Measurements from ENCODE around the gene TBCE. TPM values are rescaled to one million over a fixed set of nuclear protein-coding genes. Genes with fewer than 3 reads are reported as not detected.

Gene TBCE
- total and polyA plus RNA-seq, 4 donors: 9.5 to 19.7 (median 14.1) TPM

DNA sequence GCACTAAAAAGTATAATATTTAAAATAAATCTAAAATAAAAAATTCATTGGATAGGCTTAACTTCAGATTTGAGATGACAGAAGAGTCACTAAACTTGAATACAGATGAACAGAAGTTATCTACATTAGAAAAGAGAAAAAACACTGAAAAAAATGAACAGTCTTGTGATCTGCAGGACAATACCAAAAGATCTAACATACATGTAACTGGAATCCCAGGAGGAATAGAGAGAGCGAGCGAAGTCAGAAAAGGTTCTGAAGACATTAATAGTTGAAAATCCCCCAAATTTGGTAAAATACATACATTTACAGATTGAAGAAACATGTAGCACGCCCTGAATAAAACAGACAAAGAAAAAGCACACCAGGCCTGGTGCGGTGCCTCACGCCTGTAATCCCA, 115.9 kb downstream of the TBCE start:
- Histone ChIP-seq H3K4me1 (ENCODE audit: control insufficient read depth in 4 of 4, insufficient read depth in 4 of 4, low read length in 3 of 4) (no peaks in the 10 kb centered on the region), H3K27me3 (ENCODE audit: control insufficient read depth in 4 of 4, insufficient read depth in 4 of 4, low read length in 3 of 4) (no peaks in the 10 kb centered on the region), H3K9ac (ENCODE audit: low read depth in 1 of 2, low read length in 2 of 2) (no peak overlapping the region), H3K4me3 (ENCODE audit: low read depth in 1 of 3, low read length in 3 of 3) (no peak overlapping the region), H3K36me3 (ENCODE audit: control insufficient read depth in 4 of 4, insufficient read depth in 3 of 4, low read depth in 1 of 4, low read length in 3 of 4) (peaks cover 2 to 29% (median 19%) of the 10 kb centered on the region in 4 donors), H3K9me3 (ENCODE audit: control insufficient read depth in 4 of 4, low read length in 3 of 4) (no peaks in the 10 kb centered on the region), H3K27ac (ENCODE audit: low read depth in 1 of 2, low read length in 2 of 2) (no peak overlapping the region)
- no peak for DNase-seq (ENCODE audit: low spot score)
- WGBS: 99% methylated on average over 5 of the region's 5 CpGs
- no peak for TF ChIP-seq YY1 (IDR thresholded peaks at IDR 0.05)
- TF ChIP-seq SP1 (IDR thresholded peaks at IDR 0.05): no peak
- TF ChIP-seq, protein P1, sequence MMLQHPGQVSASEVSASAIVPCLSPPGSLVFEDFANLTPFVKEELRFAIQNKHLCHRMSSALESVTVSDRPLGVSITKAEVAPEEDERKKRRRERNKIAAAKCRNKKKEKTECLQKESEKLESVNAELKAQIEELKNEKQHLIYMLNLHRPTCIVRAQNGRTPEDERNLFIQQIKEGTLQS (IDR thresholded peaks at IDR 0.05): no peak
- no peak for TF ChIP-seq RXRA (IDR thresholded peaks at IDR 0.05)
- no peak for TF ChIP-seq TAF1 (conservative IDR thresholded peaks at IDR 0.05)
- TF ChIP-seq GABPA (IDR thresholded peaks at IDR 0.05 in 1 of 2, conservative IDR thresholded peaks at IDR 0.05 in 1 of 2): no peak
- no peak for TF ChIP-seq HNF4G (IDR thresholded peaks at IDR 0.05)
- no peak for TF ChIP-seq HNF4A (conservative IDR thresholded peaks at IDR 0.05)

DNA sequence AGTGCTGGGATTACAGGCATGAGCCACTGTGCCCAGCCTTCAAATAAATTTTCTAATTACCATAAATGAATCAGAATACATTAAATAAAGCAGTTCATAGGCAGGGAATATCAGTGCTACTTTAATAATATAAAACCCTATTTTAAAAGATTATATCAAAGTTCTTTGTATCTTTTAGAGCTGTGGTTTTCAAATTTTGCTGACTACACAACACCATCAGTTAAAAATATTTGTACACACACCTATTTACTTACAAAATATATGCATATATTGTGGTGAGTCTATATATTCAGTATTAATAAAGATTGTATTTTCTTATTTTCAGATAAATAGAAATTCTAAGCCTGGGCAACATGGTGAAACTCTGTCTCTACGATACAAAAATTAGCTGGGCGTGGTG, 118.3 kb downstream of the TBCE start:
- TF ChIP-seq FOXA2 (IDR thresholded peaks at IDR 0.05) (no peak), GABPA (IDR thresholded peaks at IDR 0.05 in 1 of 2, conservative IDR thresholded peaks at IDR 0.05 in 1 of 2) (no peak), FOXA1 (IDR thresholded peaks at IDR 0.05) (no peak), RXRA (IDR thresholded peaks at IDR 0.05) (no peak), YY1 (IDR thresholded peaks at IDR 0.05) (no peak), RAD21 (IDR thresholded peaks at IDR 0.05) (no peak), HNF4A (conservative IDR thresholded peaks at IDR 0.05) (no peak)
- TF ChIP-seq, protein P2, sequence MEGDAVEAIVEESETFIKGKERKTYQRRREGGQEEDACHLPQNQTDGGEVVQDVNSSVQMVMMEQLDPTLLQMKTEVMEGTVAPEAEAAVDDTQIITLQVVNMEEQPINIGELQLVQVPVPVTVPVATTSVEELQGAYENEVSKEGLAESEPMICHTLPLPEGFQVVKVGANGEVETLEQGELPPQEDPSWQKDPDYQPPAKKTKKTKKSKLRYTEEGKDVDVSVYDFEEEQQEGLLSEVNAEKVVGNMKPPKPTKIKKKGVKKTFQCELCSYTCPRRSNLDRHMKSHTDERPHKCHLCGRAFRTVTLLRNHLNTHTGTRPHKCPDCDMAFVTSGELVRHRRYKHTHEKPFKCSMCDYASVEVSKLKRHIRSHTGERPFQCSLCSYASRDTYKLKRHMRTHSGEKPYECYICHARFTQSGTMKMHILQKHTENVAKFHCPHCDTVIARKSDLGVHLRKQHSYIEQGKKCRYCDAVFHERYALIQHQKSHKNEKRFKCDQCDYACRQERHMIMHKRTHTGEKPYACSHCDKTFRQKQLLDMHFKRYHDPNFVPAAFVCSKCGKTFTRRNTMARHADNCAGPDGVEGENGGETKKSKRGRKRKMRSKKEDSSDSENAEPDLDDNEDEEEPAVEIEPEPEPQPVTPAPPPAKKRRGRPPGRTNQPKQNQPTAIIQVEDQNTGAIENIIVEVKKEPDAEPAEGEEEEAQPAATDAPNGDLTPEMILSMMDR (IDR thresholded peaks at IDR 0.05; ENCODE audit: low read depth, low read length, missing input control): no peak
- TF ChIP-seq, protein P3, sequence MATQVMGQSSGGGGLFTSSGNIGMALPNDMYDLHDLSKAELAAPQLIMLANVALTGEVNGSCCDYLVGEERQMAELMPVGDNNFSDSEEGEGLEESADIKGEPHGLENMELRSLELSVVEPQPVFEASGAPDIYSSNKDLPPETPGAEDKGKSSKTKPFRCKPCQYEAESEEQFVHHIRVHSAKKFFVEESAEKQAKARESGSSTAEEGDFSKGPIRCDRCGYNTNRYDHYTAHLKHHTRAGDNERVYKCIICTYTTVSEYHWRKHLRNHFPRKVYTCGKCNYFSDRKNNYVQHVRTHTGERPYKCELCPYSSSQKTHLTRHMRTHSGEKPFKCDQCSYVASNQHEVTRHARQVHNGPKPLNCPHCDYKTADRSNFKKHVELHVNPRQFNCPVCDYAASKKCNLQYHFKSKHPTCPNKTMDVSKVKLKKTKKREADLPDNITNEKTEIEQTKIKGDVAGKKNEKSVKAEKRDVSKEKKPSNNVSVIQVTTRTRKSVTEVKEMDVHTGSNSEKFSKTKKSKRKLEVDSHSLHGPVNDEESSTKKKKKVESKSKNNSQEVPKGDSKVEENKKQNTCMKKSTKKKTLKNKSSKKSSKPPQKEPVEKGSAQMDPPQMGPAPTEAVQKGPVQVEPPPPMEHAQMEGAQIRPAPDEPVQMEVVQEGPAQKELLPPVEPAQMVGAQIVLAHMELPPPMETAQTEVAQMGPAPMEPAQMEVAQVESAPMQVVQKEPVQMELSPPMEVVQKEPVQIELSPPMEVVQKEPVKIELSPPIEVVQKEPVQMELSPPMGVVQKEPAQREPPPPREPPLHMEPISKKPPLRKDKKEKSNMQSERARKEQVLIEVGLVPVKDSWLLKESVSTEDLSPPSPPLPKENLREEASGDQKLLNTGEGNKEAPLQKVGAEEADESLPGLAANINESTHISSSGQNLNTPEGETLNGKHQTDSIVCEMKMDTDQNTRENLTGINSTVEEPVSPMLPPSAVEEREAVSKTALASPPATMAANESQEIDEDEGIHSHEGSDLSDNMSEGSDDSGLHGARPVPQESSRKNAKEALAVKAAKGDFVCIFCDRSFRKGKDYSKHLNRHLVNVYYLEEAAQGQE (IDR thresholded peaks at IDR 0.05): no peak
- TF ChIP-seq, protein P1 (IDR thresholded peaks at IDR 0.05): no peak
- TF ChIP-seq, protein P4, sequence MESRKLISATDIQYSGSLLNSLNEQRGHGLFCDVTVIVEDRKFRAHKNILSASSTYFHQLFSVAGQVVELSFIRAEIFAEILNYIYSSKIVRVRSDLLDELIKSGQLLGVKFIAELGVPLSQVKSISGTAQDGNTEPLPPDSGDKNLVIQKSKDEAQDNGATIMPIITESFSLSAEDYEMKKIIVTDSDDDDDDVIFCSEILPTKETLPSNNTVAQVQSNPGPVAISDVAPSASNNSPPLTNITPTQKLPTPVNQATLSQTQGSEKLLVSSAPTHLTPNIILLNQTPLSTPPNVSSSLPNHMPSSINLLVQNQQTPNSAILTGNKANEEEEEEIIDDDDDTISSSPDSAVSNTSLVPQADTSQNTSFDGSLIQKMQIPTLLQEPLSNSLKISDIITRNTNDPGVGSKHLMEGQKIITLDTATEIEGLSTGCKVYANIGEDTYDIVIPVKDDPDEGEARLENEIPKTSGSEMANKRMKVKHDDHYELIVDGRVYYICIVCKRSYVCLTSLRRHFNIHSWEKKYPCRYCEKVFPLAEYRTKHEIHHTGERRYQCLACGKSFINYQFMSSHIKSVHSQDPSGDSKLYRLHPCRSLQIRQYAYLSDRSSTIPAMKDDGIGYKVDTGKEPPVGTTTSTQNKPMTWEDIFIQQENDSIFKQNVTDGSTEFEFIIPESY (IDR thresholded peaks at IDR 0.05): no peak
- H3K27me3 ChIP-seq (ENCODE audit: control insufficient read depth in 4 of 4, insufficient read depth in 4 of 4, low read length in 3 of 4): no peaks in the 10 kb centered on the region
- 98% methylated on average over 2 of the region's 2 CpGs for WGBS
- H3K27ac ChIP-seq (ENCODE audit: low read depth in 1 of 2, low read length in 2 of 2): no peak overlapping the region
- H3K4me1 ChIP-seq (ENCODE audit: control insufficient read depth in 4 of 4, insufficient read depth in 4 of 4, low read length in 3 of 4): no peaks in the 10 kb centered on the region
- H3K36me3 ChIP-seq (ENCODE audit: control insufficient read depth in 4 of 4, insufficient read depth in 3 of 4, low read depth in 1 of 4, low read length in 3 of 4): peaks cover 0 to 18% (median 10%) of the 10 kb centered on the region in 4 donors
- DNase-seq (ENCODE audit: low spot score): no peak
- H3K9me3 ChIP-seq (ENCODE audit: control insufficient read depth in 4 of 4, low read length in 3 of 4): no peaks in the 10 kb centered on the region
- H3K9ac ChIP-seq (ENCODE audit: low read depth in 1 of 2, low read length in 2 of 2): no peak overlapping the region
- no peak overlapping the region for H3K4me3 ChIP-seq (ENCODE audit: low read depth in 1 of 3, low read length in 3 of 3)

Data from liver (tissue), 9 donors.